Measurements from ENCODE around the gene ANKRD11.

ANKRD11 gene

GRCh38 chr16:89370601-89371000, 119.8 kb downstream of the ANKRD11 start:
- H3K4me3 ChIP-seq (ENCODE audit: low read depth, low read length): no peak overlapping the region
- DNase-seq (ENCODE audit: low read depth): no peak
- no peak for TF ChIP-seq CTCF (conservative IDR thresholded peaks at IDR 0.05; ENCODE audit: low read depth, low read length)

- TF ChIP-seq CTCF (conservative IDR thresholded peaks at IDR 0.05; ENCODE audit: low read depth, low read length): no peak
- peak; percentile 79 for DNase-seq (ENCODE audit: low read depth)
- no peak overlapping the region for H3K4me3 ChIP-seq (ENCODE audit: low read depth, low read length)
Measured at GRCh38 chr16:89370081-89370511, 120.3 kb downstream of the ANKRD11 start.

GRCh38 chr16:89369266-89369895, 121.0 kb downstream of the ANKRD11 start:
- DNase-seq (ENCODE audit: low read depth): peak; percentile 48
- no peak for TF ChIP-seq CTCF (conservative IDR thresholded peaks at IDR 0.05; ENCODE audit: low read depth, low read length)
- no peak overlapping the region for H3K4me3 ChIP-seq (ENCODE audit: low read depth, low read length)

GRCh38 chr16:89368604-89369249, 121.6 kb downstream of the ANKRD11 start:
- H3K4me3 ChIP-seq (ENCODE audit: low read depth, low read length): no peak overlapping the region
- no peak for DNase-seq (ENCODE audit: low read depth)
- no peak for TF ChIP-seq CTCF (conservative IDR thresholded peaks at IDR 0.05; ENCODE audit: low read depth, low read length)

GRCh38 chr16:89367538-89367915, 122.8 kb downstream of the ANKRD11 start:
- H3K4me3 ChIP-seq (ENCODE audit: low read depth, low read length): no peak overlapping the region
- no peak for DNase-seq (ENCODE audit: low read depth)
- no peak for TF ChIP-seq CTCF (conservative IDR thresholded peaks at IDR 0.05; ENCODE audit: low read depth, low read length)

- no peak for TF ChIP-seq CTCF (conservative IDR thresholded peaks at IDR 0.05; ENCODE audit: low read depth, low read length)
- no peak for DNase-seq (ENCODE audit: low read depth)
- H3K4me3 ChIP-seq (ENCODE audit: low read depth, low read length): no peak overlapping the region
Measured at GRCh38 chr16:89366561-89367537, 123.5 kb downstream of the ANKRD11 start.

Data from choroid plexus epithelial cell (primary cell).